Ishikawa (cell line): Measurements from ENCODE around the gene SPINT2.

Source experiments
- CEBPB ChIP-seq: IDR thresholded peaks from 2 replicates; pipeline ENCODE4 v1.6.1; 2012
- CREB1 ChIP-seq: IDR thresholded peaks from 2 replicates; pipeline ENCODE4 v1.6.1; 2012; ENCODE audit warnings: low read depth
- EGR1 ChIP-seq: IDR thresholded peaks from 2 replicates; pipeline ENCODE4 v1.6.1; 2012
- EP300 ChIP-seq: IDR thresholded peaks from 2 replicates; pipeline ENCODE4 v1.6.1; 2012; ENCODE audit warnings: borderline replicate concordance
- FOXM1 ChIP-seq: IDR thresholded peaks from 2 replicates; pipeline ENCODE4 v1.6.1; 2012; ENCODE audit warnings: low read depth, borderline replicate concordance
- MAX ChIP-seq: IDR thresholded peaks from 2 replicates; pipeline ENCODE4 v1.6.1; 2012
- NFIC ChIP-seq: IDR thresholded peaks from 2 replicates; pipeline ENCODE4 v1.6.1; 2012
- RAD21 ChIP-seq: IDR thresholded peaks from 2 replicates; pipeline ENCODE4 v1.6.1; 2012; ENCODE audit warnings: low read depth
- REST ChIP-seq: IDR thresholded peaks from 2 replicates; pipeline ENCODE4 v1.6.1; 2012; ENCODE audit warnings: low read depth, mild to moderate bottlenecking
- TAF1 ChIP-seq: IDR thresholded peaks from 2 replicates; pipeline ENCODE4 v1.6.1; 2012; ENCODE audit warnings: low read depth, mild to moderate bottlenecking
- TCF12 ChIP-seq: IDR thresholded peaks from 2 replicates; pipeline ENCODE4 v1.6.1; 2012; ENCODE audit warnings: low read depth
- TEAD4 ChIP-seq: IDR thresholded peaks from 2 replicates; pipeline ENCODE4 v1.6.1; 2012
- YY1 ChIP-seq: IDR thresholded peaks from 2 replicates; pipeline ENCODE4 v1.6.1; 2012; ENCODE audit warnings: low read depth
- ZBTB7A ChIP-seq: IDR thresholded peaks from 2 replicates; pipeline ENCODE4 v1.6.1; 2012; ENCODE audit warnings: low read depth
- TF ChIP-seq, protein P1 (sequence below): IDR thresholded peaks from 2 replicates; pipeline ENCODE4 v1.6.1; 2012

SPINT2 gene, protein sequence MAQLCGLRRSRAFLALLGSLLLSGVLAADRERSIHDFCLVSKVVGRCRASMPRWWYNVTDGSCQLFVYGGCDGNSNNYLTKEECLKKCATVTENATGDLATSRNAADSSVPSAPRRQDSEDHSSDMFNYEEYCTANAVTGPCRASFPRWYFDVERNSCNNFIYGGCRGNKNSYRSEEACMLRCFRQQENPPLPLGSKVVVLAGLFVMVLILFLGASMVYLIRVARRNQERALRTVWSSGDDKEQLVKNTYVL

DNA sequence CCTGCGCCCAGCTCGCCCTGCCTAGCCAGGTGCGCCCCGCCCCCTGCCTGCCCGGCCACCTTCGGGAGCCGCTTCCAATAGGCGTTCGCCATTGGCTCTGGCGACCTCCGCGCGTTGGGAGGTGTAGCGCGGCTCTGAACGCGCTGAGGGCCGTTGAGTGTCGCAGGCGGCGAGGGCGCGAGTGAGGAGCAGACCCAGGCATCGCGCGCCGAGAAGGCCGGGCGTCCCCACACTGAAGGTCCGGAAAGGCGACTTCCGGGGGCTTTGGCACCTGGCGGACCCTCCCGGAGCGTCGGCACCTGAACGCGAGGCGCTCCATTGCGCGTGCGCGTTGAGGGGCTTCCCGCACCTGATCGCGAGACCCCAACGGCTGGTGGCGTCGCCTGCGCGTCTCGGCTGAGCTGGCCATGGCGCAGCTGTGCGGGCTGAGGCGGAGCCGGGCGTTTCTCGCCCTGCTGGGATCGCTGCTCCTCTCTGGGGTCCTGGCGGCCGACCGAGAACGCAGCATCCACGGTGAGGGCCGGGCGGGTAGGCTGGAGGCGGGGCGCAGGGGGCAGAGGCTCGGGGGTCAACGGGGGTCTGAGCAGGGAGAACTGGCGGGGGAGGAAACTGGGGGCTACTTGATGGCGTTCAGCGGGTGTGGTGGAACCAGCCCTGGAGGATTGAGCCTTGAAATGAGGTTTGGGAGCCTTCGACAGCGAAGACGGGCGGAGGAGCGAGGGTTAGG, at the start of gene SPINT2:
SPINT2 (plus strand) TSS at position 88 of the 727 bp plus-strand sequence; CDS start at position 408, 320 bp downstream.
- TF ChIP-seq MAX: peak; percentile 90
- TF ChIP-seq ZBTB7A: peak; percentile 76; the same call in 1 of the 2 replicates
- TF ChIP-seq TCF12: no peak; the same call in none of the 2 replicates
- no peak for TF ChIP-seq EP300
- peak; percentile 28; the same call in 1 of the 2 replicates for TF ChIP-seq YY1
- TF ChIP-seq TAF1: peak; percentile 87

DNA sequence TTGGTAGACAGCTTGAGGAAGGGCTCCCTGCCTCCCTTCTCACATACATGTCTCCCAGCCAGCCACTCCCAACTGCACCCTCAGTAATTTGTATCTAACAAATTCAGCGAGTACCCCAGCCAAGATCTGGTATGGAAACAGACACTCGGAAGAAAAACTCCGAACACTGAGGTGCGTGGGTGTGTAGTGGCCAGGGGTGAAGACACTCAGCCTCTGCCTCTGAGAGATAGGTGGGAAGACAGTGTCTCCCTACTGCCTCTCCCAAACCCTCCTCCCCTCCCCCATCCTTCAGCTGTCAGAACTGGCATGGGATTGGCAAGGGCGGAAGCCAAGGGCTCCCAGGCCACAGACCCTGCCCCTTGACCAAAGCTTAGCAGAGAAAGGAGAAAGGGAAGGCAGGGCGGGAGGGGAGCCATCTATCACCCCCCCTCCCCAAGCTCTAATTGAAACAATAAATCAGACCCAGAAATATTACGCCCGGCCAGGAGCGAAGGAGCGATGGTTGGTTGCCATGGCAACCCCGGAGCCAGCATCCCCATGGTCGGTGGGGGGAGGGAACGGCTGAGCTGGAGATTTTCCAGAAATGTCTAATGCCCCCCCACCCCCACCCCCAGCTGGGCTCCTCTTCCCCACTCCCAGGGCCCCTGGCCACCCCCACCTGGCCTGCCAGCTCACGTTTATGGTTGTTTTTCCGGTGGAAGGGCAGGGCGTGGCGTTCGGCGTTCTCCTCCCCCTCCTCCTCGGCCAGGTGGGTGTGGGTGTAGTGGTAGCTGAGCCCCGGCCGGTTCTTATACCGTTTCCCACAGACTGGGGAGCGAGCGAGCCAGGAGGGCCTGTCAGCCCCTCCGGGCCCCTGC, 47.4 kb upstream of the SPINT2 start:
- TF ChIP-seq CREB1 (no peak), CEBPB (no peak), ZBTB7A (no peak), YY1 (no peak), FOXM1 (no peak), EP300 (no peak), REST (no peak), EGR1 (no peak), NFIC (no peak), TAF1 (no peak), RAD21 (no peak), MAX (no peak), TEAD4 (no peak), TCF12 (no peak)
- TF ChIP-seq, protein P1, sequence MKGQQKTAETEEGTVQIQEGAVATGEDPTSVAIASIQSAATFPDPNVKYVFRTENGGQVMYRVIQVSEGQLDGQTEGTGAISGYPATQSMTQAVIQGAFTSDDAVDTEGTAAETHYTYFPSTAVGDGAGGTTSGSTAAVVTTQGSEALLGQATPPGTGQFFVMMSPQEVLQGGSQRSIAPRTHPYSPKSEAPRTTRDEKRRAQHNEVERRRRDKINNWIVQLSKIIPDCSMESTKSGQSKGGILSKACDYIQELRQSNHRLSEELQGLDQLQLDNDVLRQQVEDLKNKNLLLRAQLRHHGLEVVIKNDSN: no peak

GRCh38 chr19:38218204-38218603, 46.2 kb upstream of the SPINT2 start:
- TF ChIP-seq FOXM1 (no peak), MAX (no peak), REST (no peak), NFIC (no peak)

DNA sequence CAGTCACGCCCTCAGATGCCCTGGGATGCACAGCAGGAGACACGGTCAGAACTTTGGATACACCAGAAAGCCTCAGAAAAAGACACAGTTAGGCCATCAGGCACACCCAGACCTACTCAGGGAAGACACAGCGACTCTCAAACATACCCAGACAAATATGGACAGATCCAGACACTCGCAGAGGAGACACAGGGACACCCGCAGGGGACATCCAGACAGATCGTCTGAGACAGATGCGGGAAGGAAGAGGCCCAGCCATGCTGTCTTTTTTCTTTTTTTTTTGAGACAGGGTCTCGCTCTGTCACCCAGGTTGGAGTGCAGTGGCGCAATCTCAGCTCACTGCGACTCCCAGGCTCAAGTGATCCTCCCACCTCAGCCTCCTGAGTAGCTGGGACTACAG, 45.2 kb upstream of the SPINT2 start:
- no peak for TF ChIP-seq REST
- no peak for TF ChIP-seq ZBTB7A
- TF ChIP-seq CREB1: no peak
- TF ChIP-seq, protein P1: no peak
- no peak for TF ChIP-seq CEBPB
- TF ChIP-seq EGR1: no peak
- TF ChIP-seq NFIC: no peak
- TF ChIP-seq TAF1: no peak
- TF ChIP-seq FOXM1: no peak
- no peak for TF ChIP-seq TCF12
- TF ChIP-seq YY1: no peak
- TF ChIP-seq TEAD4: no peak
- no peak for TF ChIP-seq MAX
